H9 (cell line): ENCODE results near the gene CCM2. TPM values are rescaled to one million over a fixed set of nuclear protein-coding genes. Genes with fewer than 3 reads are reported as not detected.

ENCODE experiments used
- DNase-seq: peaks from one replicate; pipeline ENCODE4 v3.0.0-alpha.2; 2017
- H2AFZ ChIP-seq: one replicate; pipeline ENCODE4 v1.6.1; 2013; ENCODE audit warnings: mild to moderate bottlenecking, low read length, control low read depth, moderate library complexity
- H2AK5ac ChIP-seq: 2 replicates; pipeline ENCODE4 v1.6.1; 2013; ENCODE audit warnings: low read length, control low read depth, mixed read lengths; ENCODE audit not compliant: insufficient read length
- H2BK120ac ChIP-seq: one replicate; pipeline ENCODE4 v1.6.1; 2013; ENCODE audit warnings: low read depth, mild to moderate bottlenecking, low read length, control low read depth, inconsistent platforms; ENCODE audit not compliant: poor library complexity, severe bottlenecking
- H2BK12ac ChIP-seq: 2 replicates; pipeline ENCODE4 v1.6.1; 2013; ENCODE audit warnings: low read length, control low read depth, mixed read lengths, low read depth; ENCODE audit not compliant: insufficient read length
- H2BK15ac ChIP-seq: 2 replicates; pipeline ENCODE4 v1.6.1; 2013; ENCODE audit warnings: low read depth, low read length, control low read depth
- H2BK20ac ChIP-seq: one replicate; pipeline ENCODE4 v1.6.1; 2013; ENCODE audit warnings: low read depth, mild to moderate bottlenecking, low read length, control low read depth, inconsistent platforms; ENCODE audit not compliant: poor library complexity, severe bottlenecking
- H2BK5ac ChIP-seq: 2 replicates; pipeline ENCODE4 v1.6.1; 2013; ENCODE audit warnings: low read length, control low read depth, mixed read lengths; ENCODE audit not compliant: insufficient read length
- H3K14ac ChIP-seq: 2 replicates; pipeline ENCODE4 v1.6.1; 2013; ENCODE audit warnings: low read length, control low read depth; ENCODE audit not compliant: insufficient read depth
- H3K18ac ChIP-seq: 2 replicates; pipeline ENCODE4 v1.6.1; 2013; ENCODE audit warnings: low read depth, mild to moderate bottlenecking, mixed read lengths, low read length, control low read depth; ENCODE audit not compliant: insufficient read length
- H3K23ac ChIP-seq: 2 replicates; pipeline ENCODE4 v1.6.1; 2013; ENCODE audit warnings: low read length, control low read depth, mixed read lengths, low read depth; ENCODE audit not compliant: insufficient read length
- H3K23me2 ChIP-seq: 2 replicates; pipeline ENCODE4 v1.6.1; 2013; ENCODE audit warnings: low read depth, mild to moderate bottlenecking, mixed read lengths, low read length, control low read depth; ENCODE audit not compliant: insufficient read length, poor library complexity, severe bottlenecking
- H3K27ac ChIP-seq: 2 replicates; pipeline ENCODE4 v1.5.1; 2013; ENCODE audit warnings: low read length, control low read depth, mixed read lengths, low read depth; ENCODE audit not compliant: insufficient read length
- H3K27me3 ChIP-seq: 2 replicates; pipeline ENCODE4 v1.6.1; 2013; ENCODE audit warnings: low read length, control low read depth, inconsistent platforms; ENCODE audit not compliant: insufficient read depth
- H3K4ac ChIP-seq: 2 replicates; pipeline ENCODE4 v1.6.1; 2013; ENCODE audit warnings: low read depth, mild to moderate bottlenecking, control low read depth, inconsistent platforms, low read length, moderate library complexity
- H3K4me1 ChIP-seq: 2 replicates; pipeline ENCODE4 v1.6.1; 2013; ENCODE audit warnings: low read length, control low read depth, inconsistent platforms; ENCODE audit not compliant: insufficient read depth
- H3K4me2 ChIP-seq: 2 replicates; pipeline ENCODE4 v1.6.1; 2013; ENCODE audit warnings: low read length, control low read depth, mixed read lengths; ENCODE audit not compliant: insufficient read length, insufficient read depth
- H3K56ac ChIP-seq: 2 replicates; pipeline ENCODE4 v1.6.1; 2013; ENCODE audit warnings: low read depth, mild to moderate bottlenecking, mixed read lengths, low read length, control low read depth; ENCODE audit not compliant: insufficient read length
- H3K79me1 ChIP-seq: 2 replicates; pipeline ENCODE4 v1.6.1; 2013; ENCODE audit warnings: low read depth, mild to moderate bottlenecking, moderate library complexity, low read length, control low read depth, inconsistent platforms; ENCODE audit not compliant: insufficient read depth, poor library complexity, severe bottlenecking
- H3K79me2 ChIP-seq: 2 replicates; pipeline ENCODE4 v1.6.1; 2013; ENCODE audit warnings: low read length, control low read depth, inconsistent platforms; ENCODE audit not compliant: insufficient read depth
- H3K9ac ChIP-seq: 2 replicates; pipeline ENCODE4 v1.6.1; 2013; ENCODE audit warnings: low read length, control low read depth, mixed read lengths; ENCODE audit not compliant: insufficient read length; ENCODE audit errors: extremely low read depth
- H3K9me3 ChIP-seq: one replicate; pipeline ENCODE4 v1.6.1; 2013; ENCODE audit warnings: low read depth, low read length, inconsistent platforms; ENCODE audit not compliant: control insufficient read depth
- H3T11ph ChIP-seq: one replicate; pipeline ENCODE4 v1.6.1; 2013; ENCODE audit warnings: mild to moderate bottlenecking, low read length, control low read depth, inconsistent platforms
- H4K20me1 ChIP-seq: one replicate; pipeline ENCODE4 v1.6.1; 2013; ENCODE audit not compliant: control insufficient read depth, insufficient read length, insufficient read depth
- H4K5ac ChIP-seq: 2 replicates; pipeline ENCODE4 v1.6.1; 2013; ENCODE audit warnings: low read depth, mild to moderate bottlenecking, mixed read lengths, low read length, control low read depth; ENCODE audit not compliant: insufficient read length
- H4K8ac ChIP-seq: replicated peaks from 2 replicates; pipeline ENCODE4 v1.6.1; 2013; ENCODE audit warnings: low read length, control low read depth, mixed read lengths, low read depth; ENCODE audit not compliant: insufficient read length
- H4K91ac ChIP-seq: 2 replicates; pipeline ENCODE4 v1.6.1; 2013; ENCODE audit warnings: low read depth, mild to moderate bottlenecking, moderate library complexity, mixed read lengths, low read length, control low read depth; ENCODE audit not compliant: insufficient read length
- H3K27ac Mint-ChIP-seq, 3 experiments: 2 replicates in 2 of 3; 3 replicates in 1 of 3; pipeline ENCODE4 v1.8.0; 2020 to 2021; ENCODE audit warnings: mixed read lengths in 3 of 3, mild to moderate bottlenecking in 1 of 3, moderate library complexity in 1 of 3
- H3K27me3 Mint-ChIP-seq: 2 replicates; pipeline ENCODE4 v1.8.0; 2021; ENCODE audit warnings: low read depth, mild to moderate bottlenecking, moderate library complexity, mixed read lengths
- H3K36me3 Mint-ChIP-seq, 3 experiments: 2 replicates in 2 of 3; 3 replicates in 1 of 3; pipeline ENCODE4 v1.8.0; 2020 to 2021; ENCODE audit warnings: low read depth in 3 of 3, mixed read lengths in 3 of 3; ENCODE audit not compliant: insufficient read depth in 1 of 3
- H3K4me1 Mint-ChIP-seq, 2 experiments: 2 replicates each; pipeline ENCODE4 v1.8.0; 2020; ENCODE audit warnings: mixed read lengths in 2 of 2
- H3K4me3 Mint-ChIP-seq, 2 experiments: 2 replicates in 1 of 2; 3 replicates in 1 of 2; pipeline ENCODE4 v1.8.0; 2020 to 2021; ENCODE audit warnings: mild to moderate bottlenecking in 2 of 2, mixed read lengths in 2 of 2, moderate library complexity in 1 of 2
- H3K9me3 Mint-ChIP-seq, 2 experiments: 2 replicates in 1 of 2; 3 replicates in 1 of 2; pipeline ENCODE4 v1.8.0; 2020; ENCODE audit warnings: mild to moderate bottlenecking in 2 of 2, mixed read lengths in 2 of 2, moderate library complexity in 1 of 2
- WGBS: extraction: QIAGEN DNeasy Blood & Tissue Kit; methylation state at CpG from one replicate; pipeline ENCODE4 v1.1.7; 2013; ENCODE audit warnings: missing lambda C conversion rate, low lambda C conversion rate, mixed read lengths; ENCODE audit not compliant: insufficient read length; ENCODE audit errors: extremely low coverage; 5-methylcytosine and 5-hydroxymethylcytosine counted together
- total RNA-seq: library from RNA; stranded (reverse); gene quantifications from 2 replicates; pipeline ENCODE4 v1.2.1, GENCODE V29; 2021
- TF ChIP-seq, protein P1 (sequence below): fragments of 200-600 bp; sonication (generic); conservative IDR thresholded peaks from 3 replicates; pipeline ENCODE4 v1.8.0; 2021; ENCODE audit warnings: antibody characterized with exemption, mild to moderate bottlenecking

CCM2 gene
- total RNA-seq, 1 experiment from 2014 or later, result 30.4 TPM

DNA sequence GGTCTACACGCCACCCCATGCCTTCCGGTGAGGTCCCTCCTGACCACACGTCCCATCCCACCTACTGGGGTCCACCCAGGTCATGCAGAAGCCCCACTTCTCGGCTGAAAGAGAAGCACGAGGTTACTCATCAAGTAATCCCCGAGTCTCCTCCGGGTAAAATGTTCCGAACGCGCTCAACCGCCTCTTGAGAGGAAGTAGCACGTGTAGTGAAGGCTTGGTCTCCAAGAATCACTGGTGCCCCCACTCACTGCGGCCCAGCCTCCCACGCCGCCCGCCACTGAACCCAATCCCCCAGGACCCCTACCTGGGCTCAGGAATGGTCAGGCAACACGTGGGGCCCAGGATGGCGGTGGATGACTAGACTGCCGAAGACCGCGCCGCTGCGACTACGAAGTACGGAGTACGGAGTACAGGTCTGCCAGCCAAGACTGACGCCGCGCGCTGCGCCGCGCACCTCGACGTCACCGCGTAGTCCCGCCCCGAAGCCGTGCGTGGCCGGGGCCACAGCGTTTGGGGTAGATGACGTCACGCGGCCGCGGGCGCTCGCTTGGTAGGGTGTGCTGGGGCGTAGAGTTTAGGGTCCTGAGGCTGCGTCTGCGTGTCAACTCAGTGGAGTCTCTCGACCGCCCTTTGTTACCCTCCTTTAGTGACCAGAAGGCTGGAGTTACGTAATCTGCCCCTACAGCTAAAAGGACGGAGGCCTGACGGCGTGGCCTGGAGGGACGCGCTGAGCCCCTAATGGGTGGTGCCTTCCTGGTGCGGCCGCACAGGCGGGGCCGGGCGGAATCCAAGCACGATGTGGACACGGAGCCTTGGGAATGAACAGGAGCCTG, 13.6 kb upstream of the CCM2 start:
- Mint-ChIP-seq H3K4me1 (peaks cover 27 to 33% of the 10 kb centered on the region in 2 experiments), H3K27me3 (no peaks in the 10 kb centered on the region; the same call in 1 of the 2 replicates), H3K9me3 (no peaks in the 10 kb centered on the region), H3K36me3 (peaks cover 36 to 49% (median 40%) of the 10 kb centered on the region in 3 experiments), H3K4me3 (peak overlapping the region; percentile 96 to 99), H3K27ac (peak overlapping the region; percentile 99 to 100 (median 100))
- Histone ChIP-seq H3K79me1 (peaks cover 4% of the 10 kb centered on the region), H3K27me3 (no peaks in the 10 kb centered on the region), H2AFZ (no peak overlapping the region), H2BK15ac (no peak overlapping the region), H3K4me1 (no peaks in the 10 kb centered on the region), H3K9me3 (no peaks in the 10 kb centered on the region), H3K23me2 (peaks cover 3% of the 10 kb centered on the region), H2BK120ac (no peak overlapping the region), H2AK5ac (peak overlapping the region; percentile 15), H4K20me1 (no peaks in the 10 kb centered on the region), H2BK20ac (no peak overlapping the region), H3T11ph (no peak overlapping the region), H3K4ac (peak overlapping the region; percentile 3; the same call in 1 of the 2 replicates), H3K79me2 (peaks cover 13% of the 10 kb centered on the region; the same call in 1 of the 2 replicates), H3K9ac (peak overlapping the region; percentile 99), H4K8ac (peak overlapping the region; percentile 95), H3K14ac (peak overlapping the region; percentile 95), H4K91ac (peak overlapping the region; percentile 7), H2BK5ac (peak overlapping the region; percentile 61), H2BK12ac (no peak overlapping the region), H3K18ac (peak overlapping the region; percentile 61), H4K5ac (peak overlapping the region; percentile 87), H3K27ac (peak overlapping the region; percentile 15), H3K4me2 (peak overlapping the region; percentile 92), H3K23ac (no peak overlapping the region), H3K56ac (peak overlapping the region; percentile 15)
- TF ChIP-seq, protein P1, sequence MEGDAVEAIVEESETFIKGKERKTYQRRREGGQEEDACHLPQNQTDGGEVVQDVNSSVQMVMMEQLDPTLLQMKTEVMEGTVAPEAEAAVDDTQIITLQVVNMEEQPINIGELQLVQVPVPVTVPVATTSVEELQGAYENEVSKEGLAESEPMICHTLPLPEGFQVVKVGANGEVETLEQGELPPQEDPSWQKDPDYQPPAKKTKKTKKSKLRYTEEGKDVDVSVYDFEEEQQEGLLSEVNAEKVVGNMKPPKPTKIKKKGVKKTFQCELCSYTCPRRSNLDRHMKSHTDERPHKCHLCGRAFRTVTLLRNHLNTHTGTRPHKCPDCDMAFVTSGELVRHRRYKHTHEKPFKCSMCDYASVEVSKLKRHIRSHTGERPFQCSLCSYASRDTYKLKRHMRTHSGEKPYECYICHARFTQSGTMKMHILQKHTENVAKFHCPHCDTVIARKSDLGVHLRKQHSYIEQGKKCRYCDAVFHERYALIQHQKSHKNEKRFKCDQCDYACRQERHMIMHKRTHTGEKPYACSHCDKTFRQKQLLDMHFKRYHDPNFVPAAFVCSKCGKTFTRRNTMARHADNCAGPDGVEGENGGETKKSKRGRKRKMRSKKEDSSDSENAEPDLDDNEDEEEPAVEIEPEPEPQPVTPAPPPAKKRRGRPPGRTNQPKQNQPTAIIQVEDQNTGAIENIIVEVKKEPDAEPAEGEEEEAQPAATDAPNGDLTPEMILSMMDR, result no peak
- DNase-seq, result peak; percentile 94
- no CpG with 5 or more reads among the region's 68 CpGs for WGBS
